H9 (cell line): ENCODE results near the gene AIG1. TPM values are rescaled to one million over a fixed set of nuclear protein-coding genes. Genes with fewer than 3 reads are reported as not detected.

Experiments used
- DNase-seq: peaks from one replicate; pipeline ENCODE4 v3.0.0-alpha.2; 2017
- H2AFZ ChIP-seq: one replicate; pipeline ENCODE4 v1.6.1; 2013; ENCODE audit warnings: mild to moderate bottlenecking, low read length, control low read depth, moderate library complexity
- H2AK5ac ChIP-seq: 2 replicates; pipeline ENCODE4 v1.6.1; 2013; ENCODE audit warnings: low read length, control low read depth, mixed read lengths; ENCODE audit not compliant: insufficient read length
- H2BK120ac ChIP-seq: one replicate; pipeline ENCODE4 v1.6.1; 2013; ENCODE audit warnings: low read depth, mild to moderate bottlenecking, low read length, control low read depth, inconsistent platforms; ENCODE audit not compliant: poor library complexity, severe bottlenecking
- H2BK12ac ChIP-seq: 2 replicates; pipeline ENCODE4 v1.6.1; 2013; ENCODE audit warnings: low read length, control low read depth, mixed read lengths, low read depth; ENCODE audit not compliant: insufficient read length
- H2BK15ac ChIP-seq: 2 replicates; pipeline ENCODE4 v1.6.1; 2013; ENCODE audit warnings: low read depth, low read length, control low read depth
- H2BK20ac ChIP-seq: one replicate; pipeline ENCODE4 v1.6.1; 2013; ENCODE audit warnings: low read depth, mild to moderate bottlenecking, low read length, control low read depth, inconsistent platforms; ENCODE audit not compliant: poor library complexity, severe bottlenecking
- H2BK5ac ChIP-seq: 2 replicates; pipeline ENCODE4 v1.6.1; 2013; ENCODE audit warnings: low read length, control low read depth, mixed read lengths; ENCODE audit not compliant: insufficient read length
- H3K14ac ChIP-seq: 2 replicates; pipeline ENCODE4 v1.6.1; 2013; ENCODE audit warnings: low read length, control low read depth; ENCODE audit not compliant: insufficient read depth
- H3K18ac ChIP-seq: 2 replicates; pipeline ENCODE4 v1.6.1; 2013; ENCODE audit warnings: low read depth, mild to moderate bottlenecking, mixed read lengths, low read length, control low read depth; ENCODE audit not compliant: insufficient read length
- H3K23ac ChIP-seq: 2 replicates; pipeline ENCODE4 v1.6.1; 2013; ENCODE audit warnings: low read length, control low read depth, mixed read lengths, low read depth; ENCODE audit not compliant: insufficient read length
- H3K23me2 ChIP-seq: 2 replicates; pipeline ENCODE4 v1.6.1; 2013; ENCODE audit warnings: low read depth, mild to moderate bottlenecking, mixed read lengths, low read length, control low read depth; ENCODE audit not compliant: insufficient read length, poor library complexity, severe bottlenecking
- H3K27ac ChIP-seq: 2 replicates; pipeline ENCODE4 v1.5.1; 2013; ENCODE audit warnings: low read length, control low read depth, mixed read lengths, low read depth; ENCODE audit not compliant: insufficient read length
- H3K27me3 ChIP-seq: 2 replicates; pipeline ENCODE4 v1.6.1; 2013; ENCODE audit warnings: low read length, control low read depth, inconsistent platforms; ENCODE audit not compliant: insufficient read depth
- H3K4ac ChIP-seq: 2 replicates; pipeline ENCODE4 v1.6.1; 2013; ENCODE audit warnings: low read depth, mild to moderate bottlenecking, control low read depth, inconsistent platforms, low read length, moderate library complexity
- H3K4me1 ChIP-seq: 2 replicates; pipeline ENCODE4 v1.6.1; 2013; ENCODE audit warnings: low read length, control low read depth, inconsistent platforms; ENCODE audit not compliant: insufficient read depth
- H3K4me2 ChIP-seq: 2 replicates; pipeline ENCODE4 v1.6.1; 2013; ENCODE audit warnings: low read length, control low read depth, mixed read lengths; ENCODE audit not compliant: insufficient read length, insufficient read depth
- H3K56ac ChIP-seq: 2 replicates; pipeline ENCODE4 v1.6.1; 2013; ENCODE audit warnings: low read depth, mild to moderate bottlenecking, mixed read lengths, low read length, control low read depth; ENCODE audit not compliant: insufficient read length
- H3K79me1 ChIP-seq: 2 replicates; pipeline ENCODE4 v1.6.1; 2013; ENCODE audit warnings: low read depth, mild to moderate bottlenecking, moderate library complexity, low read length, control low read depth, inconsistent platforms; ENCODE audit not compliant: insufficient read depth, poor library complexity, severe bottlenecking
- H3K79me2 ChIP-seq: 2 replicates; pipeline ENCODE4 v1.6.1; 2013; ENCODE audit warnings: low read length, control low read depth, inconsistent platforms; ENCODE audit not compliant: insufficient read depth
- H3K9ac ChIP-seq: 2 replicates; pipeline ENCODE4 v1.6.1; 2013; ENCODE audit warnings: low read length, control low read depth, mixed read lengths; ENCODE audit not compliant: insufficient read length; ENCODE audit errors: extremely low read depth
- H3K9me3 ChIP-seq: one replicate; pipeline ENCODE4 v1.6.1; 2013; ENCODE audit warnings: low read depth, low read length, inconsistent platforms; ENCODE audit not compliant: control insufficient read depth
- H3T11ph ChIP-seq: one replicate; pipeline ENCODE4 v1.6.1; 2013; ENCODE audit warnings: mild to moderate bottlenecking, low read length, control low read depth, inconsistent platforms
- H4K20me1 ChIP-seq: one replicate; pipeline ENCODE4 v1.6.1; 2013; ENCODE audit not compliant: control insufficient read depth, insufficient read length, insufficient read depth
- H4K5ac ChIP-seq: 2 replicates; pipeline ENCODE4 v1.6.1; 2013; ENCODE audit warnings: low read depth, mild to moderate bottlenecking, mixed read lengths, low read length, control low read depth; ENCODE audit not compliant: insufficient read length
- H4K8ac ChIP-seq: replicated peaks from 2 replicates; pipeline ENCODE4 v1.6.1; 2013; ENCODE audit warnings: low read length, control low read depth, mixed read lengths, low read depth; ENCODE audit not compliant: insufficient read length
- H4K91ac ChIP-seq: 2 replicates; pipeline ENCODE4 v1.6.1; 2013; ENCODE audit warnings: low read depth, mild to moderate bottlenecking, moderate library complexity, mixed read lengths, low read length, control low read depth; ENCODE audit not compliant: insufficient read length
- H3K27ac Mint-ChIP-seq, 3 experiments: 2 replicates in 2 of 3; 3 replicates in 1 of 3; pipeline ENCODE4 v1.8.0; 2020 to 2021; ENCODE audit warnings: mixed read lengths in 3 of 3, mild to moderate bottlenecking in 1 of 3, moderate library complexity in 1 of 3
- H3K27me3 Mint-ChIP-seq: 2 replicates; pipeline ENCODE4 v1.8.0; 2021; ENCODE audit warnings: low read depth, mild to moderate bottlenecking, moderate library complexity, mixed read lengths
- H3K36me3 Mint-ChIP-seq, 3 experiments: 2 replicates in 2 of 3; 3 replicates in 1 of 3; pipeline ENCODE4 v1.8.0; 2020 to 2021; ENCODE audit warnings: low read depth in 3 of 3, mixed read lengths in 3 of 3; ENCODE audit not compliant: insufficient read depth in 1 of 3
- H3K4me1 Mint-ChIP-seq, 2 experiments: 2 replicates each; pipeline ENCODE4 v1.8.0; 2020; ENCODE audit warnings: mixed read lengths in 2 of 2
- H3K4me3 Mint-ChIP-seq, 2 experiments: 2 replicates in 1 of 2; 3 replicates in 1 of 2; pipeline ENCODE4 v1.8.0; 2020 to 2021; ENCODE audit warnings: mild to moderate bottlenecking in 2 of 2, mixed read lengths in 2 of 2, moderate library complexity in 1 of 2
- H3K9me3 Mint-ChIP-seq, 2 experiments: 2 replicates in 1 of 2; 3 replicates in 1 of 2; pipeline ENCODE4 v1.8.0; 2020; ENCODE audit warnings: mild to moderate bottlenecking in 2 of 2, mixed read lengths in 2 of 2, moderate library complexity in 1 of 2
- WGBS: extraction: QIAGEN DNeasy Blood & Tissue Kit; methylation state at CpG from one replicate; pipeline ENCODE4 v1.1.7; 2013; ENCODE audit warnings: missing lambda C conversion rate, low lambda C conversion rate, mixed read lengths; ENCODE audit not compliant: insufficient read length; ENCODE audit errors: extremely low coverage; 5-methylcytosine and 5-hydroxymethylcytosine counted together
- total RNA-seq: library from RNA; stranded (reverse); gene quantifications from 2 replicates; pipeline ENCODE4 v1.2.1, GENCODE V29; 2021
- TF ChIP-seq, protein P1 (sequence below): fragments of 200-600 bp; sonication (generic); conservative IDR thresholded peaks from 3 replicates; pipeline ENCODE4 v1.8.0; 2021; ENCODE audit warnings: antibody characterized with exemption, mild to moderate bottlenecking

AIG1 gene
- total RNA-seq, 1 experiment from 2014 or later, result 44.6 TPM

DNA sequence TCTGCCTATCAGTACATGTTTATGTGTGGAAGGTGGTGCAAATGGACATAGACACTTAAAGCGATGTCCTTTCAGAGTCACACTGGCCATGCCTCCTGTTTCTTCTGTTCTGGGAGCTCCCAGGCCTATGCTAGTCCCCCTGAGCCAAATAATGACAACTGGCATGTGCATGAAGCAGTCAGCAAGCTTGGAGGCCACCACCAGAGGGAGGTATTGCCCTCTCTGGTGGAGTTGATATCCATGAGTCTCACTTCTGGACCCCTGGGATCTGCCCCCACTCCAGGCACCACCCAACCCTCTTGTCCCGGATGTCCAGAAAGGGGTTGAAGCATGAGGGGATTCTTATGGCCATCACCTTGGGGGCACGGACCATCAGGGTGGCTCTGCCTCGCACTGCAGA, 172.2 kb downstream of the AIG1 start:
- H2BK15ac ChIP-seq, result no peak overlapping the region

More for the DNA sequence above, 172.2 kb downstream of the AIG1 start:
- Histone ChIP-seq H2AFZ (no peak overlapping the region), H4K5ac (no peak overlapping the region), H2BK5ac (no peak overlapping the region), H4K8ac (no peak overlapping the region), H3K23ac (no peak overlapping the region), H4K91ac (no peak overlapping the region), H3K4ac (no peak overlapping the region), H3K4me2 (no peak overlapping the region), H3K27me3 (no peaks in the 10 kb centered on the region), H3K56ac (no peak overlapping the region), H3K9ac (no peak overlapping the region), H2BK12ac (no peak overlapping the region), H2AK5ac (no peak overlapping the region), H3K23me2 (no peaks in the 10 kb centered on the region), H3K14ac (no peak overlapping the region), H3K27ac (no peak overlapping the region), H3T11ph (no peak overlapping the region), H4K20me1 (no peaks in the 10 kb centered on the region), H2BK120ac (no peak overlapping the region), H3K79me1 (no peaks in the 10 kb centered on the region), H3K79me2 (no peaks in the 10 kb centered on the region), H3K18ac (no peak overlapping the region), H3K4me1 (no peaks in the 10 kb centered on the region), H3K9me3 (no peaks in the 10 kb centered on the region), H2BK20ac (no peak overlapping the region)
- Mint-ChIP-seq H3K9me3 (no peaks in the 10 kb centered on the region), H3K27ac (no peak overlapping the region), H3K4me3 (no peak overlapping the region), H3K4me1 (peaks cover 15 to 16% of the 10 kb centered on the region in 2 experiments), H3K27me3 (no peaks in the 10 kb centered on the region), H3K36me3 (peaks cover 0 to 5% (median 0%) of the 10 kb centered on the region in 3 experiments; a peak in 2 of 7 replicates)
- no CpG with 5 or more reads among the region's 4 CpGs for WGBS
- DNase-seq, result peak; percentile 62
- TF ChIP-seq, protein P1, sequence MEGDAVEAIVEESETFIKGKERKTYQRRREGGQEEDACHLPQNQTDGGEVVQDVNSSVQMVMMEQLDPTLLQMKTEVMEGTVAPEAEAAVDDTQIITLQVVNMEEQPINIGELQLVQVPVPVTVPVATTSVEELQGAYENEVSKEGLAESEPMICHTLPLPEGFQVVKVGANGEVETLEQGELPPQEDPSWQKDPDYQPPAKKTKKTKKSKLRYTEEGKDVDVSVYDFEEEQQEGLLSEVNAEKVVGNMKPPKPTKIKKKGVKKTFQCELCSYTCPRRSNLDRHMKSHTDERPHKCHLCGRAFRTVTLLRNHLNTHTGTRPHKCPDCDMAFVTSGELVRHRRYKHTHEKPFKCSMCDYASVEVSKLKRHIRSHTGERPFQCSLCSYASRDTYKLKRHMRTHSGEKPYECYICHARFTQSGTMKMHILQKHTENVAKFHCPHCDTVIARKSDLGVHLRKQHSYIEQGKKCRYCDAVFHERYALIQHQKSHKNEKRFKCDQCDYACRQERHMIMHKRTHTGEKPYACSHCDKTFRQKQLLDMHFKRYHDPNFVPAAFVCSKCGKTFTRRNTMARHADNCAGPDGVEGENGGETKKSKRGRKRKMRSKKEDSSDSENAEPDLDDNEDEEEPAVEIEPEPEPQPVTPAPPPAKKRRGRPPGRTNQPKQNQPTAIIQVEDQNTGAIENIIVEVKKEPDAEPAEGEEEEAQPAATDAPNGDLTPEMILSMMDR, result peak; percentile 81
